SH-SY5Y (cell line): ENCODE results near the gene FAM117B.

Experiments
- GATA2 ChIP-seq: IDR thresholded peaks from 2 replicates; pipeline ENCODE4 v1.6.1; 2011; ENCODE audit warnings: mild to moderate bottlenecking, low read depth, low read length
- GATA3 ChIP-seq: IDR thresholded peaks from 2 replicates; pipeline ENCODE4 v1.6.1; 2011; ENCODE audit warnings: low read depth, mild to moderate bottlenecking, low read length, moderate library complexity

- TF ChIP-seq GATA2 (no peak), GATA3 (no peak)
These were observed 134.4 kb downstream of the FAM117B start for GRCh38 chr2:202769201-202769600.
